ENCODE results near the gene DDX60. TPM values are rescaled to one million over a fixed set of nuclear protein-coding genes. Genes with fewer than 3 reads are reported as not detected.

The DDX60 gene
- total and polyA plus RNA-seq, 10 of the 15 experiments (the other 5 are each of a cell fraction or from before 2014, with no cell fraction given) = 2.7 to 28.4 (median 6.3) TPM

DNA sequence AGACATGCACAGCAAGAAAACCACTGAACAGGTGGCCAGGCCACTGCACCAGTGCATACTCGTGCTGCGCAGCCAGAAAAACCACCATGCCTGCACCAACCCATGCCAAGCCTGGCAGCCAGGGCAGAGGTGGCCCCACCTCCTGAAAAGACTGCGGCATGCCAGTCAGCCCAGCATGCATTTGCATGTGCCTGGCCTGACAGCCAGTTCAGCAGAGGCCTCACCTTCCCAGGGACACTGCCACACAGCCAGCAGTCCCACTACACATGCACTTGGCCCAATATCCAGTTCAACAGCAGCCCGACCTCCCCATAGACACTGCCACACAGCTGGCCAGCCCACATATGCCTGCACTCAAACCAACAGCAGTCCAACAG, 43.5 kb upstream of the DDX60 start (continued):
- TF ChIP-seq, protein P1, sequence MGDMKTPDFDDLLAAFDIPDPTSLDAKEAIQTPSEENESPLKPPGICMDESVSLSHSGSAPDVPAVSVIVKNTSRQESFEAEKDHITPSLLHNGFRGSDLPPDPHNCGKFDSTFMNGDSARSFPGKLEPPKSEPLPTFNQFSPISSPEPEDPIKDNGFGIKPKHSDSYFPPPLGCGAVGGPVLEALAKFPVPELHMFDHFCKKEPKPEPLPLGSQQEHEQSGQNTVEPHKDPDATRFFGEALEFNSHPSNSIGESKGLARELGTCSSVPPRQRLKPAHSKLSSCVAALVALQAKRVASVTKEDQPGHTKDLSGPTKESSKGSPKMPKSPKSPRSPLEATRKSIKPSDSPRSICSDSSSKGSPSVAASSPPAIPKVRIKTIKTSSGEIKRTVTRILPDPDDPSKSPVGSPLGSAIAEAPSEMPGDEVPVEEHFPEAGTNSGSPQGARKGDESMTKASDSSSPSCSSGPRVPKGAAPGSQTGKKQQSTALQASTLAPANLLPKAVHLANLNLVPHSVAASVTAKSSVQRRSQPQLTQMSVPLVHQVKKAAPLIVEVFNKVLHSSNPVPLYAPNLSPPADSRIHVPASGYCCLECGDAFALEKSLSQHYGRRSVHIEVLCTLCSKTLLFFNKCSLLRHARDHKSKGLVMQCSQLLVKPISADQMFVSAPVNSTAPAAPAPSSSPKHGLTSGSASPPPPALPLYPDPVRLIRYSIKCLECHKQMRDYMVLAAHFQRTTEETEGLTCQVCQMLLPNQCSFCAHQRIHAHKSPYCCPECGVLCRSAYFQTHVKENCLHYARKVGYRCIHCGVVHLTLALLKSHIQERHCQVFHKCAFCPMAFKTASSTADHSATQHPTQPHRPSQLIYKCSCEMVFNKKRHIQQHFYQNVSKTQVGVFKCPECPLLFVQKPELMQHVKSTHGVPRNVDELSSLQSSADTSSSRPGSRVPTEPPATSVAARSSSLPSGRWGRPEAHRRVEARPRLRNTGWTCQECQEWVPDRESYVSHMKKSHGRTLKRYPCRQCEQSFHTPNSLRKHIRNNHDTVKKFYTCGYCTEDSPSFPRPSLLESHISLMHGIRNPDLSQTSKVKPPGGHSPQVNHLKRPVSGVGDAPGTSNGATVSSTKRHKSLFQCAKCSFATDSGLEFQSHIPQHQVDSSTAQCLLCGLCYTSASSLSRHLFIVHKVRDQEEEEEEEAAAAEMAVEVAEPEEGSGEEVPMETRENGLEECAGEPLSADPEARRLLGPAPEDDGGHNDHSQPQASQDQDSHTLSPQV (IDR thresholded peaks at IDR 0.05) = no peak
- TF ChIP-seq EZH2 (IDR thresholded peaks at IDR 0.05; ENCODE audit: borderline replicate concordance, control insufficient read depth, low read depth, low read length) (no peak), CHD4 (IDR thresholded peaks at IDR 0.05) (no peak), SMARCA5 (IDR thresholded peaks at IDR 0.05) (no peak), KLF5 (IDR thresholded peaks at IDR 0.05; ENCODE audit: partially characterized antibody) (no peak), RBBP5 (conservative IDR thresholded peaks at IDR 0.05) (no peak), SUPT20H (IDR thresholded peaks at IDR 0.05; ENCODE audit: borderline replicate concordance, control insufficient read depth, low read depth, low read length) (no peak)

DNA sequence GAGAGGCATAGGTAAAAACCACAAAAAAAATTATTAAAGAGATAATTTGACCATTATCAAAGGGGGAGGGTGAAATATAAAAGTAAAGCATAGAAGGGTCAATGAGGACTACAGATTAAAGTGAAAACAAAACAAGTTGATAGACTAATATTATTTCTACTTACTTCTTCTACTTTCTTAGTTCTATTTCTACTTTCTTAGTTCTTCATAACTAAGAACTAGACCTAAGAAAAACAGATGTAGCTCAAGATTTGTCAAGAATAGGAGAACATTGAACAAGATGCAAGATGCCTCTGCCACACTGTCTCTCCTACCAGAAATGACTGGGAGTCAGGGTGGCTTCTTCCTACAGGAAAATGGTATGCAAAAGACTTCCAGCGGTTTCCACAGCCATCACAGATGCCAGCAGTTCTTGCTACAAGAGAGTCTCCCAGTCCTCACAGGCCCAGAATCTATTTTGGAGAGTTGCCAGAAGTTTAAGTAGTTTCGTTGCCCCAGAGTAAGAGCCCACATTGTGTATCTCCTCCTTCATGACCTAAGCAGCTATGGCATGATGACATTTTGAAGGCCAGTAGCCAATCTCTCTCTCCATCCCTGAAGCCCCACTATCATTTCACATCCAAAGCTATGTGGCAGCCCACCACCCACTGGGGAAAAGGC, 42.9 kb upstream of the DDX60 start:
- SMC1A ChIA-PET (ENCODE audit: uncharacterized antibody, unreplicated experiment) = interaction anchor here (1.4 kb wide), 1 partner anchor 47 kb away, joined by 3 read pairs; no protein-coding TSS in a partner anchor
- H3K79me2 ChIP-seq (ENCODE audit: control insufficient read depth, insufficient read depth, low read length) = no peaks in the 10 kb centered on the region
- BruUV-seq (replicated peaks) = no TSS peak
- H2AFZ ChIP-seq (ENCODE audit: control insufficient read depth, low read depth, low read length) = no peak overlapping the region
- CTCF ChIA-PET = no interaction called here
- POLR2A ChIA-PET = no interaction called here
- FAIRE-seq (no peak), DNase-seq (ENCODE audit: low read depth, low spot score) (no peak), ATAC-seq (no peak)
- no peak overlapping the region for H3K9ac ChIP-seq (ENCODE audit: control insufficient read depth, insufficient read depth, low read length)
- no peak overlapping the region for H3K27ac ChIP-seq (ENCODE audit: control insufficient read depth, insufficient read depth)
- H3K4me2 ChIP-seq (ENCODE audit: control insufficient read depth, insufficient read depth) = no peak overlapping the region
- RAD21 ChIA-PET (ENCODE audit: unreplicated experiment) = no interaction called here
- no peaks in the 10 kb centered on the region for H3K27me3 ChIP-seq (replicated peaks in 1 of 2; ENCODE audit: control insufficient read depth in 2 of 2, insufficient read depth in 2 of 2, low read length in 1 of 2)
- in situ Hi-C loops (cut with MboI) = no loop called here
- no peak overlapping the region for H3K4me3 ChIP-seq
- H3K36me3 ChIP-seq (ENCODE audit: control insufficient read depth in 2 of 2, insufficient read depth in 2 of 2, low read length in 1 of 2) = no peaks in the 10 kb centered on the region
- H3K9me3 ChIP-seq (replicated peaks; ENCODE audit: control insufficient read depth, insufficient read depth, low read length) = no peaks in the 10 kb centered on the region
- H4K20me1 ChIP-seq (ENCODE audit: control insufficient read depth, insufficient read depth) = no peaks in the 10 kb centered on the region
- H3K4me1 ChIP-seq (ENCODE audit: control insufficient read depth, insufficient read depth, low read length) = no peaks in the 10 kb centered on the region
- intact Hi-C loops (cut with micrococcal nuclease; ENCODE audit: unreplicated experiment) = no loop called here
- 60% methylated on average over 2 of the region's 2 CpGs for WGBS (ENCODE audit: insufficient coverage, insufficient replicate concordance, low lambda C conversion rate, missing lambda C conversion rate)
- TF ChIP-seq SREBF2 (IDR thresholded peaks at IDR 0.05; ENCODE audit: low read length) (no peak), SMC3 (IDR thresholded peaks at IDR 0.05; ENCODE audit: borderline replicate concordance, low read length) (no peak), NRF1 (conservative IDR thresholded peaks at IDR 0.05; ENCODE audit: low read depth, low read length) (no peak), POU2F2 (IDR thresholded peaks at IDR 0.05; ENCODE audit: borderline replicate concordance, low read depth, low read length) (no peak), RUNX3 (IDR thresholded peaks at IDR 0.05; ENCODE audit: low read length) (no peak), RFX5 (IDR thresholded peaks at IDR 0.05; ENCODE audit: low read depth, low read length) (no peak), NR2F1 (conservative IDR thresholded peaks at IDR 0.05) (no peak)
- TF ChIP-seq, protein P2, sequence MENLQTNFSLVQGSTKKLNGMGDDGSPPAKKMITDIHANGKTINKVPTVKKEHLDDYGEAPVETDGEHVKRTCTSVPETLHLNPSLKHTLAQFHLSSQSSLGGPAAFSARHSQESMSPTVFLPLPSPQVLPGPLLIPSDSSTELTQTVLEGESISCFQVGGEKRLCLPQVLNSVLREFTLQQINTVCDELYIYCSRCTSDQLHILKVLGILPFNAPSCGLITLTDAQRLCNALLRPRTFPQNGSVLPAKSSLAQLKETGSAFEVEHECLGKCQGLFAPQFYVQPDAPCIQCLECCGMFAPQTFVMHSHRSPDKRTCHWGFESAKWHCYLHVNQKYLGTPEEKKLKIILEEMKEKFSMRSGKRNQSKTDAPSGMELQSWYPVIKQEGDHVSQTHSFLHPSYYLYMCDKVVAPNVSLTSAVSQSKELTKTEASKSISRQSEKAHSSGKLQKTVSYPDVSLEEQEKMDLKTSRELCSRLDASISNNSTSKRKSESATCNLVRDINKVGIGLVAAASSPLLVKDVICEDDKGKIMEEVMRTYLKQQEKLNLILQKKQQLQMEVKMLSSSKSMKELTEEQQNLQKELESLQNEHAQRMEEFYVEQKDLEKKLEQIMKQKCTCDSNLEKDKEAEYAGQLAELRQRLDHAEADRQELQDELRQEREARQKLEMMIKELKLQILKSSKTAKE (IDR thresholded peaks at IDR 0.05; ENCODE audit: low read depth, poor library complexity, severe bottlenecking) = no peak
